ENCODE results near the gene TMEM229A. TPM values are rescaled to one million over a fixed set of nuclear protein-coding genes. Genes with fewer than 3 reads are reported as not detected.
"Not testable (repeated sequence)": the region's sequence is repeated elsewhere in the genome, so short reads cannot be mapped to it uniquely, and the experiment has no call there.

TMEM229A gene
- polyA plus RNA-seq (2011; rRNA removed): not detected in 2 replicates
- not detected in 2 replicates for polyA minus RNA-seq (2011; rRNA and poly(A)+ RNA removed)

GRCh38 chr7:124032369-124033094 is at the start of gene TMEM229A:
Gene TMEM229A, minus strand, starts transcription at chr7:124033067. Its CDS starts 64 bp downstream, at chr7:124033003.
- Histone ChIP-seq H3K4me3 (ENCODE audit: low read depth, low read length) (peak within 1 kb of the TSS; percentile 37), H3K9me3 (ENCODE audit: control insufficient read depth, insufficient read depth, low read length) (peaks cover 2% of the 10 kb centered on the region; the same call in 1 of the 2 replicates), H3K27ac (ENCODE audit: low read depth, low read length) (no peak within 1 kb of the TSS), H3K27me3 (ENCODE audit: control insufficient read depth, insufficient read depth, low read length) (peaks cover 37% of the 10 kb centered on the region)
- no peak for DNase-seq (ENCODE audit: low read depth, low spot score)
- CTCF ChIA-PET: no interaction called here
- POLR2A ChIA-PET: no interaction called here
- no peak for TF ChIP-seq CTCF (IDR thresholded peaks at IDR 0.05; ENCODE audit: low read depth, low read length)

GRCh38 chr7:124082234-124082633 is 49.4 kb upstream of the TMEM229A start:
- DNase-seq (ENCODE audit: low read depth, low spot score); H3K27ac ChIP-seq (ENCODE audit: low read depth, low read length); H3K9me3 ChIP-seq (ENCODE audit: control insufficient read depth, insufficient read depth, low read length); POLR2A ChIA-PET; H3K27me3 ChIP-seq (ENCODE audit: control insufficient read depth, insufficient read depth, low read length); H3K4me3 ChIP-seq (ENCODE audit: low read depth, low read length): not testable (repeated sequence)
- CTCF ChIA-PET: interaction anchor here (0.7 kb wide), 1 partner anchor 978 kb away, joined by 3 read pairs; no protein-coding TSS in a partner anchor

GRCh38 chr7:124077546-124077945 is 44.7 kb upstream of the TMEM229A start:
- DNase-seq (ENCODE audit: low read depth, low spot score): no peak
- POLR2A ChIA-PET: no interaction called here
- no peaks in the 10 kb centered on the region for H3K9me3 ChIP-seq (ENCODE audit: control insufficient read depth, insufficient read depth, low read length)
- no peak overlapping the region for H3K27ac ChIP-seq (ENCODE audit: low read depth, low read length)
- H3K27me3 ChIP-seq (ENCODE audit: control insufficient read depth, insufficient read depth, low read length): peaks cover 3% of the 10 kb centered on the region
- no peak for TF ChIP-seq CTCF (IDR thresholded peaks at IDR 0.05; ENCODE audit: low read depth, low read length)
- CTCF ChIA-PET: no interaction called here
- H3K4me3 ChIP-seq (ENCODE audit: low read depth, low read length): no peak overlapping the region

- no peak overlapping the region for H3K4me3 ChIP-seq (ENCODE audit: low read depth, low read length)
- no peak for TF ChIP-seq CTCF (IDR thresholded peaks at IDR 0.05; ENCODE audit: low read depth, low read length)
- ChIA-PET CTCF (no interaction called here), POLR2A (no interaction called here)
- H3K9me3 ChIP-seq (ENCODE audit: control insufficient read depth, insufficient read depth, low read length): no peaks in the 10 kb centered on the region
- H3K27ac ChIP-seq (ENCODE audit: low read depth, low read length): no peak overlapping the region
- no peak for DNase-seq (ENCODE audit: low read depth, low spot score)
- H3K27me3 ChIP-seq (ENCODE audit: control insufficient read depth, insufficient read depth, low read length): peaks cover 3% of the 10 kb centered on the region
Observed at GRCh38 chr7:124076841-124077240, 44.0 kb upstream of the TMEM229A start.

GRCh38 chr7:124074007-124074406 is 41.1 kb upstream of the TMEM229A start:
- ChIA-PET CTCF (interaction anchor here (1.3 kb wide), 1 partner anchor 81 kb away, joined by 4 read pairs; no protein-coding TSS in a partner anchor), POLR2A (interaction anchor here (0.7 kb wide), 1 partner anchor 347 kb away, joined by 5 read pairs; no protein-coding TSS in a partner anchor)
- Histone ChIP-seq H3K27me3 (ENCODE audit: control insufficient read depth, insufficient read depth, low read length) (no peaks in the 10 kb centered on the region), H3K27ac (ENCODE audit: low read depth, low read length) (no peak overlapping the region), H3K4me3 (ENCODE audit: low read depth, low read length) (no peak overlapping the region), H3K9me3 (ENCODE audit: control insufficient read depth, insufficient read depth, low read length) (no peaks in the 10 kb centered on the region)
- TF ChIP-seq CTCF (IDR thresholded peaks at IDR 0.05; ENCODE audit: low read depth, low read length): no peak
- DNase-seq (ENCODE audit: low read depth, low spot score): no peak

Data from AG04450 (cell line).